HT1080 (cell line): ENCODE data around the gene TMEM141. TPM values are rescaled to one million over a fixed set of nuclear protein-coding genes. Genes with fewer than 3 reads are reported as not detected.

ENCODE experiments used
- small RNA-seq: library from RNA; depleted of rRNA; stranded (forward); fragments of <200 nt; gene quantifications from one replicate; pipeline ENCODE3, GENCODE V24; 2014
- total RNA-seq: library from RNA; depleted of rRNA; stranded (reverse); fragments of >200 nt; shearing (Covaris generic); gene quantifications from 2 replicates; pipeline ENCODE4 v1.2.3, GENCODE V29; 2014; rRNA removed

The TMEM141 gene
- total RNA-seq, 1 experiment from 2014 or later: 52.5 TPM

Small RNA genes within 50 kb of the gene (small RNA-seq; reads per million reads assigned to genes)
- not detected for gene AL355987.2
- not detected for gene ATP6V1G1P3
- gene MIR4292: not detected
- gene MIR6722: not detected

Other genes with a start within 250 kb of the TMEM141 start
- gene NOTCH1, start 245.3 kb upstream of the TMEM141 start, total RNA-seq: 11.4 and 13.7 TPM in 2 replicates
- 31.8 and 34.6 TPM in 2 replicates for gene EGFL7, start 128.4 kb upstream of the TMEM141 start, total RNA-seq
- 56.0 and 73.5 TPM in 2 replicates for gene AGPAT2, start 103.9 kb upstream of the TMEM141 start, total RNA-seq
- gene DIPK1B, start 78.8 kb upstream of the TMEM141 start, total RNA-seq: 2.4 and 4.5 TPM in 2 replicates
- not detected in 2 replicates for gene LCN10, start 48.4 kb upstream of the TMEM141 start, total RNA-seq
- gene LCN6, start 42.8 kb upstream of the TMEM141 start, total RNA-seq: not detected in 2 replicates
- not detected in 2 replicates for gene LCN8, start 33.1 kb upstream of the TMEM141 start, total RNA-seq
- not detected in 2 replicates for gene LCN15, start 26.8 kb upstream of the TMEM141 start, total RNA-seq
- not detected in 2 replicates for gene CCDC183, start 5.0 kb downstream of the TMEM141 start, total RNA-seq
- 87.9 and 90.9 TPM in 2 replicates for gene RABL6, start 16.6 kb downstream of the TMEM141 start, total RNA-seq
- 0.87 and 1.5 TPM in 2 replicates for gene AJM1, start 51.1 kb downstream of the TMEM141 start, total RNA-seq
- gene PHPT1, start 58.1 kb downstream of the TMEM141 start, total RNA-seq: 124 and 165 TPM in 2 replicates
- gene MAMDC4, start 61.0 kb downstream of the TMEM141 start, total RNA-seq: 5.5 and 7.4 TPM in 2 replicates
- gene EDF1, start 75.0 kb downstream of the TMEM141 start, total RNA-seq: 301 and 357 TPM in 2 replicates
- gene TRAF2, start 95.2 kb downstream of the TMEM141 start, total RNA-seq: 16.9 and 18.5 TPM in 2 replicates
- gene FBXW5, start 153.4 kb downstream of the TMEM141 start, total RNA-seq: 171 and 188 TPM in 2 replicates
- 0.47 TPM in 1 of 2 replicates, not detected in the other for gene C8G, start 153.9 kb downstream of the TMEM141 start, total RNA-seq
- gene LCN12, start 160.9 kb downstream of the TMEM141 start, total RNA-seq: not detected in 2 replicates
- not detected in 2 replicates for gene PTGDS, start 186.2 kb downstream of the TMEM141 start, total RNA-seq
- not detected in 2 replicates for gene LCNL1, start 191.6 kb downstream of the TMEM141 start, total RNA-seq
- gene PAXX, start 201.1 kb downstream of the TMEM141 start, total RNA-seq: 68.0 and 77.8 TPM in 2 replicates
- gene CLIC3, start 205.2 kb downstream of the TMEM141 start, total RNA-seq: 1.0 and 1.7 TPM in 2 replicates
- gene ABCA2, start 236.9 kb downstream of the TMEM141 start, total RNA-seq: 7.5 and 9.0 TPM in 2 replicates
- not detected in 2 replicates for gene FUT7, start 240.7 kb downstream of the TMEM141 start, total RNA-seq